HepG2 (cell line): Measurements from ENCODE around the gene FLAD1. TPM values are rescaled to one million over a fixed set of nuclear protein-coding genes. Genes with fewer than 3 reads are reported as not detected.

Source experiments
- ATF7 ChIP-seq, 2 experiments: fragments of 450-650 bp in 1 of 2; sonication (generic) in 1 of 2; formaldehyde crosslinking in 1 of 2; IDR thresholded peaks; 2 replicates each; pipeline versions ENCODE4 v1.4.0 to v1.6.1; 2016 to 2020; ENCODE audit warnings: antibody characterized with exemption in 1 of 2, mild to moderate bottlenecking in 1 of 2, missing genetic modification reagents in 1 of 2
- CREM ChIP-seq, 2 experiments: sonication (generic) in 1 of 2; formaldehyde crosslinking in 1 of 2; IDR thresholded peaks; 2 replicates each; pipeline versions ENCODE4 v1.4.0 to v1.6.1; 2016 to 2020; ENCODE audit warnings: antibody characterized with exemption in 1 of 2, mild to moderate bottlenecking in 1 of 2, missing genetic modification reagents in 1 of 2
- DDIT3 ChIP-seq: sonication (generic); formaldehyde crosslinking; IDR thresholded peaks from 2 replicates; pipeline ENCODE4 v1.4.0; 2020; ENCODE audit warnings: mild to moderate bottlenecking, missing genetic modification reagents
- DRAP1 ChIP-seq: IDR thresholded peaks from 2 replicates; pipeline ENCODE4 v1.6.1; 2016; ENCODE audit warnings: missing genetic modification reagents, missing compliant biosample characterization
- FOXM1 ChIP-seq: sonication (generic); formaldehyde crosslinking; IDR thresholded peaks from 2 replicates; pipeline ENCODE4 v1.5.0; 2020; ENCODE audit warnings: missing genetic modification reagents
- GFI1 ChIP-seq: sonication (generic); formaldehyde crosslinking; IDR thresholded peaks from 2 replicates; pipeline ENCODE4 v1.5.0; 2020; ENCODE audit warnings: missing genetic modification reagents, mild to moderate bottlenecking, borderline replicate concordance
- HOXA3 ChIP-seq: sonication (generic); formaldehyde crosslinking; IDR thresholded peaks from 2 replicates; pipeline ENCODE4 v1.5.0; 2020; ENCODE audit warnings: missing genetic modification reagents
- IRF1 ChIP-seq: sonication (generic); formaldehyde crosslinking; IDR thresholded peaks from 2 replicates; pipeline ENCODE4 v1.4.0; 2020; ENCODE audit warnings: low read depth, mild to moderate bottlenecking, missing genetic modification reagents
- KDM4B ChIP-seq: sonication (generic); formaldehyde crosslinking; IDR thresholded peaks from 2 replicates; pipeline ENCODE4 v1.4.0; 2020; ENCODE audit warnings: missing genetic modification reagents
- KDM5B ChIP-seq: sonication (generic); formaldehyde crosslinking; IDR thresholded peaks from 2 replicates; pipeline ENCODE4 v1.4.0; 2020; ENCODE audit warnings: missing genetic modification reagents, mild to moderate bottlenecking, borderline replicate concordance
- RNF2 ChIP-seq: fragments of 450-650 bp; conservative IDR thresholded peaks from 2 replicates; pipeline ENCODE4 v1.6.1; 2016; ENCODE audit warnings: low read depth
- RNF219 ChIP-seq: sonication (generic); formaldehyde crosslinking; IDR thresholded peaks from 2 replicates; pipeline ENCODE4 v1.5.0; 2020; ENCODE audit warnings: mild to moderate bottlenecking, missing genetic modification reagents
- RXRB ChIP-seq: IDR thresholded peaks from 2 replicates; pipeline ENCODE4 v1.6.1; 2016; ENCODE audit warnings: borderline replicate concordance, missing genetic modification reagents, missing compliant biosample characterization
- SAFB2 ChIP-seq: sonication (generic); formaldehyde crosslinking; IDR thresholded peaks from 2 replicates; pipeline ENCODE4 v1.5.1; 2020; ENCODE audit warnings: missing genetic modification reagents, low read depth, mild to moderate bottlenecking, borderline replicate concordance
- SOX5 ChIP-seq: IDR thresholded peaks from 2 replicates; pipeline ENCODE4 v1.6.1; 2016; ENCODE audit warnings: borderline replicate concordance
- SP1 ChIP-seq, 2 experiments: fragments of 450-650 bp in 1 of 2; sonication (generic) in 1 of 2; formaldehyde crosslinking in 1 of 2; IDR thresholded peaks; 2 replicates each; pipeline versions ENCODE4 v1.4.0 to v1.6.1; 2016 to 2020; ENCODE audit warnings: missing genetic modification reagents in 1 of 2
- SPEN ChIP-seq: sonication (generic); formaldehyde crosslinking; IDR thresholded peaks from 2 replicates; pipeline ENCODE4 v1.5.1; 2020; ENCODE audit warnings: low read depth, mild to moderate bottlenecking, missing genetic modification reagents
- ZFP90 ChIP-seq: sonication (generic); formaldehyde crosslinking; IDR thresholded peaks from 2 replicates; pipeline ENCODE4 v1.8.0; 2022; ENCODE audit warnings: missing genetic modification reagents, mild to moderate bottlenecking, inconsistent platforms, borderline replicate concordance
- ZMYM3 ChIP-seq: sonication (generic); formaldehyde crosslinking; IDR thresholded peaks from 2 replicates; pipeline ENCODE4 v1.5.1; 2020; ENCODE audit warnings: mild to moderate bottlenecking, missing genetic modification reagents
- ZNF235 ChIP-seq: sonication (generic); formaldehyde crosslinking; IDR thresholded peaks from 2 replicates; pipeline ENCODE4 v1.8.1; 2023; ENCODE audit warnings: mild to moderate bottlenecking, missing genetic modification reagents, borderline replicate concordance
- ZNF331 ChIP-seq: sonication (generic); formaldehyde crosslinking; IDR thresholded peaks from 2 replicates; pipeline ENCODE4 v1.4.0; 2020; ENCODE audit warnings: missing genetic modification reagents
- ZNF567 ChIP-seq: sonication (generic); formaldehyde crosslinking; IDR thresholded peaks from 2 replicates; pipeline ENCODE4 v1.8.1; 2023; ENCODE audit warnings: mild to moderate bottlenecking, missing genetic modification reagents, borderline replicate concordance
- ZNF678 ChIP-seq: sonication (generic); formaldehyde crosslinking; IDR thresholded peaks from 2 replicates; pipeline ENCODE4 v1.4.0; 2020; ENCODE audit warnings: mild to moderate bottlenecking, missing genetic modification reagents
- ZNF713 ChIP-seq: sonication (generic); formaldehyde crosslinking; IDR thresholded peaks from 2 replicates; pipeline ENCODE4 v1.4.0; 2020; ENCODE audit warnings: mild to moderate bottlenecking, missing genetic modification reagents
- ZNF780A ChIP-seq: sonication (generic); formaldehyde crosslinking; IDR thresholded peaks from 2 replicates; pipeline ENCODE4 v1.8.0; 2022; ENCODE audit warnings: mild to moderate bottlenecking, missing genetic modification reagents, moderate library complexity
- polyA plus RNA-seq, 8 experiments: library from polyadenylated mRNA; depleted of rRNA in 3 of 8; stranded (reverse) in 7 of 8; unstranded in 1 of 8; fragments of >200 nt; fragmentation: Illumina TruSeq in 4 of 8; extraction: Trizol in 4 of 8; gene quantifications; 2 replicates each; pipeline versions ENCODE4 v1.2.1 to v1.2.3, GENCODE V29; 2011 to 2016; ENCODE audit warnings: low read depth in 4 of 8, missing spikeins in 1 of 8, mixed read lengths in 1 of 8; ENCODE audit not compliant: insufficient read depth in 1 of 8
- total RNA-seq, 5 experiments: library from RNA; depleted of rRNA; stranded (reverse); fragments of >200 nt; fragmentation: Illumina TruSeq; extraction: Trizol; gene quantifications; 2 replicates each; pipeline ENCODE4 v1.2.3, GENCODE V29; 2016; ENCODE audit warnings: low read depth in 1 of 5

The FLAD1 gene
- total and polyA plus RNA-seq, 2 of the 13 experiments (the other 11 are each of a cell fraction or from before 2014, with no cell fraction given), result 25.9 to 32.8 TPM

- TF ChIP-seq RNF219 (no peak), SPEN (CRISPR knock-in tag) (peak; percentile 91), ZNF331 (peak; percentile 76; the same call in 1 of the 2 replicates), RXRB (CRISPR knock-in tag) (peak; percentile 98), CREM (IDR thresholded peaks at IDR 0.05) (peak; percentile 46; the same call in 1 of the 2 replicates), CREM (CRISPR knock-in tag; IDR thresholded peaks at IDR 0.05) (no peak), ZNF713 (CRISPR knock-in tag) (no peak), IRF1 (no peak), ZNF567 (no peak), KDM5B (CRISPR knock-in tag) (no peak), FOXM1 (CRISPR knock-in tag) (no peak), SAFB2 (CRISPR knock-in tag) (no peak), ZFP90 (CRISPR knock-in tag) (no peak), RNF2 (peak; percentile 69), KDM4B (CRISPR knock-in tag) (no peak), ZMYM3 (peak; percentile 60; the same call in 1 of the 2 replicates), SP1 (IDR thresholded peaks at IDR 0.05) (no peak), SP1 (CRISPR knock-in tag; IDR thresholded peaks at IDR 0.05) (no peak), GFI1 (CRISPR knock-in tag) (peak; percentile 68), ZNF780A (CRISPR knock-in tag) (no peak), DRAP1 (CRISPR knock-in tag) (no peak), HOXA3 (CRISPR knock-in tag) (peak; percentile 69), DDIT3 (CRISPR knock-in tag) (no peak), ATF7 (IDR thresholded peaks at IDR 0.05) (peak; percentile 36; the same call in 1 of the 2 replicates), ATF7 (CRISPR knock-in tag; IDR thresholded peaks at IDR 0.05) (peak; percentile 56), SOX5 (CRISPR knock-in tag) (peak; percentile 70; the same call in 1 of the 2 replicates), ZNF678 (CRISPR knock-in tag) (no peak), ZNF235 (CRISPR knock-in tag) (no peak)
These were observed 38.6 kb upstream of the FLAD1 start (continued) for GRCh38 chr1:154944401-154945159.
